Stomach (tissue), 9 donors: ENCODE results near the gene CYTIP. TPM values are rescaled to one million over a fixed set of nuclear protein-coding genes. Genes with fewer than 3 reads are reported as not detected.

ENCODE experiments used
- DNase-seq, 2 donors: peaks; one replicate each; pipeline versions ENCODE4 v3.0.0 to v3.0.0-alpha.2; 2013 to 2019
- H3K27ac ChIP-seq, 5 donors: fragments of 200-600 bp in 4 of 5; sonication (generic) in 4 of 5; one replicate each; pipeline ENCODE4 v1.5.1; 2013 to 2019; ENCODE audit warnings: mild to moderate bottlenecking in 1 of 5, moderate library complexity in 1 of 5
- H3K27me3 ChIP-seq, 3 donors: fragments of 200-600 bp; sonication (generic); one replicate each; pipeline ENCODE4 v1.5.1; 2017 to 2019; ENCODE audit warnings: mixed run types in 1 of 3
- H3K36me3 ChIP-seq, 4 donors: fragments of 200-600 bp; sonication (generic); 1 replicate in 3 of 4; 2 replicates in 1 of 4; pipeline ENCODE4 v1.5.1; 2016 to 2019
- H3K4me1 ChIP-seq, 4 donors: fragments of 200-600 bp; sonication (generic); one replicate each; pipeline ENCODE4 v1.5.1; 2016 to 2019
- H3K4me3 ChIP-seq, 4 donors: fragments of 200-600 bp; sonication (generic) in 3 of 4; one replicate each; pipeline ENCODE4 v1.5.1; 2016 to 2019; ENCODE audit warnings: mild to moderate bottlenecking in 1 of 4
- H3K9me3 ChIP-seq, 4 donors: fragments of 200-600 bp; sonication (generic); one replicate each; pipeline ENCODE4 v1.5.1; 2016 to 2019
- CTCF ChIP-seq, 7 experiments: fragments of 450-650 bp in 4 of 7; fragments of 200-600 bp in 3 of 7; sonication (generic) in 3 of 7; IDR thresholded peaks; one replicate each; pipeline ENCODE4 v1.5.1; 2016 to 2019; ENCODE audit warnings: antibody characterized with exemption in 7 of 7, control low read depth in 2 of 7, mild to moderate bottlenecking in 1 of 7
- EP300 ChIP-seq: sonication (generic); formaldehyde crosslinking; IDR thresholded peaks from one replicate; pipeline ENCODE4 v1.6.1; 2017; ENCODE audit warnings: antibody characterized with exemption
- POLR2A ChIP-seq, 4 donors: fragments of 450-650 bp; IDR thresholded peaks; one replicate each; pipeline ENCODE4 v1.6.1; 2016; ENCODE audit warnings: antibody characterized with exemption in 4 of 4, control low read depth in 2 of 4, mild to moderate bottlenecking in 1 of 4, moderate library complexity in 1 of 4
- POLR2AphosphoS5 ChIP-seq, 3 donors: sonication (generic); formaldehyde crosslinking; IDR thresholded peaks; one replicate each; pipeline ENCODE4 v1.6.1; 2016; ENCODE audit warnings: antibody characterized with exemption in 3 of 3
- WGBS, 5 donors: extraction: QIAGEN DNeasy Blood & Tissue Kit in 3 of 5; methylation state at CpG; one replicate each; pipeline versions ENCODE4 v1.1.5 to v1.1.7; 2013 to 2018; 5-methylcytosine and 5-hydroxymethylcytosine counted together
- intact Hi-C: fragments of 100-400 bp; cut with DNase I; formaldehyde crosslinking; loops from one replicate; pipeline ENCODE4 v1.15.1; 2023; ENCODE audit warnings: low total_unique reads
- polyA plus RNA-seq, 3 donors: library from polyadenylated mRNA; stranded (reverse); fragments of 200-250 nt; gene quantifications; one replicate each; pipeline ENCODE4 v1.2.3, GENCODE V29; 2013
- total RNA-seq, 5 donors: library from RNA; depleted of rRNA; stranded (reverse); fragments of >200 nt; gene quantifications; one replicate each; pipeline versions ENCODE4 v1.1.0 to v1.2.3, GENCODE V29; 2014 to 2016
- donor health status: healthy with polysubstance abuse.
- donor health status: Bipolar disorder and iron deficiency.
- donor health status: healthy.

Gene CYTIP
- total and polyA plus RNA-seq, 8 donors: 5.3 to 30.7 (median 17.4) TPM; not detected in 1

GRCh38 chr2:157388827-157389226, 55.1 kb downstream of the CYTIP start:
- Histone ChIP-seq H3K27me3 (no peaks in the 10 kb centered on the region), H3K4me1 (no peaks in the 10 kb centered on the region), H3K36me3 (no peaks in the 10 kb centered on the region), H3K27ac (no peak overlapping the region), H3K4me3 (no peak overlapping the region), H3K9me3 (peaks cover 0 to 6% (median 2%) of the 10 kb centered on the region in 4 donors)
- WGBS, 5 donors: 75 to 91% (median 88%) methylated on average over 2 of the region's 2 CpGs
- no peak for TF ChIP-seq POLR2AphosphoS5 (IDR thresholded peaks at IDR 0.05)
- TF ChIP-seq CTCF (IDR thresholded peaks at IDR 0.05): no peak
- no peak for DNase-seq
- intact Hi-C loops: no loop called here

- WGBS, 5 donors: 51 to 72% (median 52%) methylated on average over 1 of the region's 1 CpG
- H3K27me3 ChIP-seq: no peaks in the 10 kb centered on the region
- H3K36me3 ChIP-seq: no peaks in the 10 kb centered on the region
- TF ChIP-seq EP300: no peak
- no peak for TF ChIP-seq POLR2A (IDR thresholded peaks at IDR 0.05)
- TF ChIP-seq POLR2AphosphoS5 (IDR thresholded peaks at IDR 0.05): no peak
- TF ChIP-seq CTCF (IDR thresholded peaks at IDR 0.05): no peak
- H3K4me1 ChIP-seq: peaks cover 0 to 2% (median 0%) of the 10 kb centered on the region in 4 donors
- DNase-seq: no peak
- H3K27ac ChIP-seq: no peak overlapping the region
- peaks cover 0 to 6% (median 2%) of the 10 kb centered on the region in 4 donors for H3K9me3 ChIP-seq
- no peak overlapping the region for H3K4me3 ChIP-seq
- intact Hi-C loops: no loop called here
These were observed 57.1 kb downstream of the CYTIP start for GRCh38 chr2:157386747-157387146.

- no peak for DNase-seq
- Histone ChIP-seq H3K27me3 (no peaks in the 10 kb centered on the region), H3K27ac (no peak overlapping the region), H3K9me3 (peaks cover 0 to 6% (median 2%) of the 10 kb centered on the region in 4 donors), H3K36me3 (no peaks in the 10 kb centered on the region), H3K4me3 (no peak overlapping the region), H3K4me1 (peaks cover 0 to 5% (median 0%) of the 10 kb centered on the region in 4 donors)
- intact Hi-C loops: no loop called here
- 54 to 77% (median 60%) methylated on average over 1 of the region's 1 CpG for WGBS, 5 donors
- TF ChIP-seq POLR2AphosphoS5 (IDR thresholded peaks at IDR 0.05): no peak
These were observed 57.6 kb downstream of the CYTIP start for GRCh38 chr2:157386247-157386646.

- TF ChIP-seq EP300: no peak
- no peak for TF ChIP-seq POLR2AphosphoS5 (IDR thresholded peaks at IDR 0.05)
- no peak for TF ChIP-seq CTCF (IDR thresholded peaks at IDR 0.05)
- TF ChIP-seq POLR2A (IDR thresholded peaks at IDR 0.05): no peak
- H3K27me3 ChIP-seq: no peaks in the 10 kb centered on the region
- H3K27ac ChIP-seq: no peak overlapping the region
- intact Hi-C loops: no loop called here
- H3K9me3 ChIP-seq: peaks cover 3 to 26% (median 21%) of the 10 kb centered on the region in 4 donors
- H3K4me1 ChIP-seq: peaks cover 0 to 5% (median 0%) of the 10 kb centered on the region in 4 donors
- WGBS, 5 donors: 78 to 89% (median 84%) methylated on average over 2 of the region's 2 CpGs
- no peak for DNase-seq
- H3K36me3 ChIP-seq: no peaks in the 10 kb centered on the region
- H3K4me3 ChIP-seq: no peak overlapping the region
These were observed 66.0 kb downstream of the CYTIP start for GRCh38 chr2:157377861-157378260.

- TF ChIP-seq CTCF (IDR thresholded peaks at IDR 0.05): no peak
- no peak for TF ChIP-seq EP300
- no peak for TF ChIP-seq POLR2A (IDR thresholded peaks at IDR 0.05)
- TF ChIP-seq POLR2AphosphoS5 (IDR thresholded peaks at IDR 0.05): no peak
- intact Hi-C loops: no loop called here
- H3K36me3 ChIP-seq: no peaks in the 10 kb centered on the region
- no peaks in the 10 kb centered on the region for H3K4me1 ChIP-seq
- H3K27me3 ChIP-seq: no peaks in the 10 kb centered on the region
- no peak overlapping the region for H3K4me3 ChIP-seq
- 51 to 63% (median 57%) methylated on average over 3 of the region's 3 CpGs for WGBS, 5 donors
- H3K27ac ChIP-seq: no peak overlapping the region
- peaks cover 3 to 26% (median 21%) of the 10 kb centered on the region in 4 donors for H3K9me3 ChIP-seq
- DNase-seq: no peak
These were observed 67.8 kb downstream of the CYTIP start for GRCh38 chr2:157376041-157376440.
